Spleen (tissue), 7 donors: ENCODE measurements around the gene BHLHE23.

ENCODE experiments used
- POLR2AphosphoS5 ChIP-seq, 3 donors: sonication (generic); formaldehyde crosslinking; IDR thresholded peaks; one replicate each; pipeline ENCODE4 v1.5.1; 2017; ENCODE audit warnings: antibody characterized with exemption in 3 of 3
- TF ChIP-seq, protein P1 (sequence below), 11 experiments: fragments of 200-600 bp in 7 of 11; fragments of 450-650 bp in 4 of 11; sonication (generic) in 4 of 11; IDR thresholded peaks in 8 of 11; conservative IDR thresholded peaks in 3 of 11; 1 replicate in 7 of 11; 2 replicates in 4 of 11; pipeline versions ENCODE4 v1.4.0 to v1.8.0; 2016 to 2021; ENCODE audit warnings: antibody characterized with exemption in 11 of 11, inconsistent platforms in 4 of 11, mild to moderate bottlenecking in 1 of 11
- donor health status: DM: no; HTN: no; CAD: no; lungs with moderate emphysema.
- donor health status: DM: no; HTN: no; CAD: no.
- donor health status: DM: no; HTN: no; CAD: no.

DNA sequence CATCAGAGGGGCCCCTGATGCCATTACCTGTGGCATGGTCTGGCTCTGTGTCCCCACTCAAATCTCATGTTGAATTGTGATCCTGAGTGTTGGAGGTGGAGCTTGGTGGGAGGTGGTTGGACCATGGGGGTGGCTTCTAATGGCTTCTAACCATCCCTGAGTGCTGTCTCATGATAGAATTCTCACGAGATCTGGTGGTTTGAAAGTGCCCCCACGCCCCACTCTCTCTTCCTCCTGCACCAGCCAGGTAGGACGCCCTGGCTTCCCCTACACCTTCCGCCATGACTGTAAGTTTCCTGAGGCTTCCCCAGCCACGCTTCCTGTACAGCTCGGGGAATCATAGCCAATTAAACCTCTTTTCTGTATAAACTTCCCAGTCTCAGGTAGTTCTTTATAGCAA, 14.9 kb downstream of the BHLHE23 start:
- TF ChIP-seq POLR2AphosphoS5 (IDR thresholded peaks at IDR 0.05): no peak
- TF ChIP-seq, protein P1, sequence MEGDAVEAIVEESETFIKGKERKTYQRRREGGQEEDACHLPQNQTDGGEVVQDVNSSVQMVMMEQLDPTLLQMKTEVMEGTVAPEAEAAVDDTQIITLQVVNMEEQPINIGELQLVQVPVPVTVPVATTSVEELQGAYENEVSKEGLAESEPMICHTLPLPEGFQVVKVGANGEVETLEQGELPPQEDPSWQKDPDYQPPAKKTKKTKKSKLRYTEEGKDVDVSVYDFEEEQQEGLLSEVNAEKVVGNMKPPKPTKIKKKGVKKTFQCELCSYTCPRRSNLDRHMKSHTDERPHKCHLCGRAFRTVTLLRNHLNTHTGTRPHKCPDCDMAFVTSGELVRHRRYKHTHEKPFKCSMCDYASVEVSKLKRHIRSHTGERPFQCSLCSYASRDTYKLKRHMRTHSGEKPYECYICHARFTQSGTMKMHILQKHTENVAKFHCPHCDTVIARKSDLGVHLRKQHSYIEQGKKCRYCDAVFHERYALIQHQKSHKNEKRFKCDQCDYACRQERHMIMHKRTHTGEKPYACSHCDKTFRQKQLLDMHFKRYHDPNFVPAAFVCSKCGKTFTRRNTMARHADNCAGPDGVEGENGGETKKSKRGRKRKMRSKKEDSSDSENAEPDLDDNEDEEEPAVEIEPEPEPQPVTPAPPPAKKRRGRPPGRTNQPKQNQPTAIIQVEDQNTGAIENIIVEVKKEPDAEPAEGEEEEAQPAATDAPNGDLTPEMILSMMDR (IDR thresholded peaks at IDR 0.05 in 8 of 11, conservative IDR thresholded peaks at IDR 0.05 in 3 of 11): no peak
